Lower leg skin (tissue), 4 donors: ENCODE results near the gene NDUFAF8. TPM values are rescaled to one million over a fixed set of nuclear protein-coding genes. Genes with fewer than 3 reads are reported as not detected.
A peak's percentile ranks its signal among the peaks of the same experiment; 100 is the strongest.

Source experiments
- DNase-seq, 2 donors: peaks; one replicate each; pipeline ENCODE4 v3.0.0-alpha.2; 2019; ENCODE audit warnings: low spot score in 2 of 2
- H3K4me3 ChIP-seq: fragments of 200-600 bp; sonication (generic); 2 replicates; pipeline ENCODE4 v1.5.1; 2017; ENCODE audit warnings: mild to moderate bottlenecking, low read depth; ENCODE audit not compliant: poor library complexity, severe bottlenecking
- POLR2A ChIP-seq, 2 donors: fragments of 450-650 bp; IDR thresholded peaks; one replicate each; pipeline ENCODE4 v1.6.1; 2016 to 2017; ENCODE audit warnings: antibody characterized with exemption in 2 of 2, mild to moderate bottlenecking in 1 of 2, moderate library complexity in 1 of 2
- WGBS, 2 donors: methylation state at CpG; one replicate each; pipeline ENCODE4 v1.1.5; 2018; 5-methylcytosine and 5-hydroxymethylcytosine counted together
- intact Hi-C: fragments of 100-400 bp; cut with DNase I; formaldehyde crosslinking; loops from one replicate; pipeline ENCODE4 v1.15.0; 2023; ENCODE audit warnings: low total_unique reads
- total RNA-seq, 4 donors: library from RNA; depleted of rRNA; stranded (reverse); fragments of >200 nt; gene quantifications; one replicate each; pipeline ENCODE4 v1.1.0, GENCODE V29; 2016
- TF ChIP-seq, protein P1 (sequence below), 3 donors: fragments of 450-650 bp; IDR thresholded peaks; one replicate each; pipeline ENCODE4 v1.5.1; 2016; ENCODE audit warnings: antibody characterized with exemption in 3 of 3, mild to moderate bottlenecking in 3 of 3, moderate library complexity in 2 of 3

The NDUFAF8 gene
- total RNA-seq, 4 donors from 2014 or later: 10.0 to 30.4 (median 15.9) TPM

DNA sequence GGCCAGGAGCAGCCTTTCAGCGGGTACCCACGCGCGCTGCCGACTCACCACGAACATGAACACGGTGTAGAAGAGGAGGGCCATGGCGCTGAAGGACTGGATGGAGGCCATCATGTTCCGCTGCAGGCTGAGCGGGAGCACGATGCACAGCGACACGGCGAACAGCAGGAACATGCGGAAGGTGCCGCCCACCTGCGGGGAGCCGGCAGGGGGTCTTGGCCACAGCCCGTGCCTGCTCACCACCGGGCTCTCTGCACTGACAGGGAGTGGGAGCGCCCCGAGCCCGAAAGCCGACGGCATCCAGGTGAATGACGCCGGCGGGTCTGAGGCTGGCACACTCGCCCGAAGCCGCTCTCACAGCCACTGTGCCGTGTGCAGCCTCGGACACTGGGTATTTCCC, 43.0 kb downstream of the NDUFAF8 start:
- intact Hi-C loops: no loop called here
- no peak overlapping the region for H3K4me3 ChIP-seq
- WGBS, 2 donors: 91 to 96% methylated on average over 33 of the region's 33 CpGs
- TF ChIP-seq, protein P1, sequence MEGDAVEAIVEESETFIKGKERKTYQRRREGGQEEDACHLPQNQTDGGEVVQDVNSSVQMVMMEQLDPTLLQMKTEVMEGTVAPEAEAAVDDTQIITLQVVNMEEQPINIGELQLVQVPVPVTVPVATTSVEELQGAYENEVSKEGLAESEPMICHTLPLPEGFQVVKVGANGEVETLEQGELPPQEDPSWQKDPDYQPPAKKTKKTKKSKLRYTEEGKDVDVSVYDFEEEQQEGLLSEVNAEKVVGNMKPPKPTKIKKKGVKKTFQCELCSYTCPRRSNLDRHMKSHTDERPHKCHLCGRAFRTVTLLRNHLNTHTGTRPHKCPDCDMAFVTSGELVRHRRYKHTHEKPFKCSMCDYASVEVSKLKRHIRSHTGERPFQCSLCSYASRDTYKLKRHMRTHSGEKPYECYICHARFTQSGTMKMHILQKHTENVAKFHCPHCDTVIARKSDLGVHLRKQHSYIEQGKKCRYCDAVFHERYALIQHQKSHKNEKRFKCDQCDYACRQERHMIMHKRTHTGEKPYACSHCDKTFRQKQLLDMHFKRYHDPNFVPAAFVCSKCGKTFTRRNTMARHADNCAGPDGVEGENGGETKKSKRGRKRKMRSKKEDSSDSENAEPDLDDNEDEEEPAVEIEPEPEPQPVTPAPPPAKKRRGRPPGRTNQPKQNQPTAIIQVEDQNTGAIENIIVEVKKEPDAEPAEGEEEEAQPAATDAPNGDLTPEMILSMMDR (IDR thresholded peaks at IDR 0.05): no peak
- no peak for TF ChIP-seq POLR2A (IDR thresholded peaks at IDR 0.05)
- DNase-seq: no peak

DNA sequence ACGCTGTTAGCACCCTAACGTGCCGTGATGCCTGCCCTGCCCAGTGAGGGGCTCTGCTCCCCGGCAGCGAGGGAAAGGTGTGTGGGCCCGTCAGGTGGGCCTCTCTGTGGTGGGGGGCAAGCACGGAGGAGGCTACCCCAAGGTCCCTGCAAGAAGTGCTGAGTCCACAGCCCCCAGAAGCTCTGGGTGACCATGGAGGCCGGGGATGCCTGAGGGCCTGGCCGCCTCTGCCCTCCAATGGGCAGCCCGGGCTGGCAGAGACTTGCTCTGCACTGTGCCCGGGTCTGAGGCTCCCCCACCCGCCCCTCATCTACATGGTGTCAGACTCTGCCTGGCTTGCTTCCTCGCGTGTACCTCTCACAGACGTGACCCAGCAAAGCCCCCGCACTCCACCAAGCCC, 43.8 kb downstream of the NDUFAF8 start:
- 95 to 96% methylated on average over 11 to 16 of the region's 16 CpGs for WGBS, 2 donors
- intact Hi-C loops: no loop called here
- no peak overlapping the region for H3K4me3 ChIP-seq
- no peak for TF ChIP-seq POLR2A (IDR thresholded peaks at IDR 0.05)
- TF ChIP-seq, protein P1 (IDR thresholded peaks at IDR 0.05): no peak
- no peak for DNase-seq

DNA sequence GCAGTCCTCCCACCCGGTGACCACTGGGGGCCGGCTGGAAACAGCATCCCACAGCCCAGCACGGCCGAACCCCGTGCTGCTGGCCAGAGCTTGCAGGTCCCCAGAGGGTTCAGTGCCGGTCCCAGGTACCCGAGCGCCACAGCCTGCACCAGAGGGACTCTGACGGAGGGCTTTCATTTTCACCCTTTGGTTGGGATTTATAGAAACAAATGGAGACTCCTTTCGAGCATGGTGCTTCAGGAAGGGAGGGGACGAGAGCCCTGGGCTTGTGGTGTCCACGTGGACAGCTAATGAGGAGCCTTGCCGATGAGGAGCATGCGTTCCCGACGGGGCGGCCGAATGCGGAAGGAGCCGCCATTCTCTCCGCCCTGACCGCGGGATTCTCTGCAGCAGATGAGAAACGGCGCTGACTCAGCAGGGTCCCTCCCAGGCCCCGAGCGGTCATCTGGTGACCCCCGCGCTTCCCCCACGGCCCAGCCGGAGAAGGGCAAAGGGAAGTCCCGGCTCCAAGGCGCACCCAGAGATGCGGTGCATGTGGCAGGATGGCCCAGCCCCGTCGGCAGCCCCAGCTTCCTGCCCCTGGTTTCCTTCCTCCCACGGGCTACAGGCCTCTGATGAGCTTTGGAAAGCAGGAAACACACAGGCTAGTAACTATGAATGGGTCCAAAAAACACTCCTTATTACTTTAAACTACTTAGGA, 46.2 kb downstream of the NDUFAF8 start:
- DNase-seq: peak; percentile 65 to 95
- WGBS, 2 donors: 53 to 69% methylated on average over 15 to 35 of the region's 37 CpGs
- H3K4me3 ChIP-seq: no peak overlapping the region
- TF ChIP-seq, protein P1 (IDR thresholded peaks at IDR 0.05): no peak
- TF ChIP-seq POLR2A (IDR thresholded peaks at IDR 0.05): no peak
- intact Hi-C loops: no loop called here

DNA sequence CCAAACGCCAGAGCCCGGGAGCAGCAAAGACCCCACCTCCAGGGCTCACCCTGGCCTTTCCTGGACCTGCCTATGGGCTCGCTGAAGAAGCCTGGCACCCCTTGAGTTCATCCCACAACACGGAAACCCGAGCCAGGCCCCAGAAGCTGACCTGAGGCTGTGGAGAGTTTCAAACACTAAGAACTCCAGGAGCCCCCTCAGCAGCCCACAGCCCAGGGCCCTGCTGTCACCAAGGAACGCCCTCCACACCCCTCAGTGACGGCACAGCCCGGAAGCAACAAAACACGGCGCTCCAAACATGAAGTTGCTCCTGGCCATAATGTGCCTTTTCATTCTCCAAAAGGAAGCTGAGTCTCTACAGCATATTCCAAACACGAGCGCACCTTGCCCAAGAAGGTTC, 46.8 kb downstream of the NDUFAF8 start:
- DNase-seq: no peak
- WGBS, 2 donors: 68 to 76% methylated on average over 12 of the region's 12 CpGs
- intact Hi-C loops: no loop called here
- TF ChIP-seq POLR2A (IDR thresholded peaks at IDR 0.05): no peak
- TF ChIP-seq, protein P1 (IDR thresholded peaks at IDR 0.05): no peak
- no peak overlapping the region for H3K4me3 ChIP-seq

DNA sequence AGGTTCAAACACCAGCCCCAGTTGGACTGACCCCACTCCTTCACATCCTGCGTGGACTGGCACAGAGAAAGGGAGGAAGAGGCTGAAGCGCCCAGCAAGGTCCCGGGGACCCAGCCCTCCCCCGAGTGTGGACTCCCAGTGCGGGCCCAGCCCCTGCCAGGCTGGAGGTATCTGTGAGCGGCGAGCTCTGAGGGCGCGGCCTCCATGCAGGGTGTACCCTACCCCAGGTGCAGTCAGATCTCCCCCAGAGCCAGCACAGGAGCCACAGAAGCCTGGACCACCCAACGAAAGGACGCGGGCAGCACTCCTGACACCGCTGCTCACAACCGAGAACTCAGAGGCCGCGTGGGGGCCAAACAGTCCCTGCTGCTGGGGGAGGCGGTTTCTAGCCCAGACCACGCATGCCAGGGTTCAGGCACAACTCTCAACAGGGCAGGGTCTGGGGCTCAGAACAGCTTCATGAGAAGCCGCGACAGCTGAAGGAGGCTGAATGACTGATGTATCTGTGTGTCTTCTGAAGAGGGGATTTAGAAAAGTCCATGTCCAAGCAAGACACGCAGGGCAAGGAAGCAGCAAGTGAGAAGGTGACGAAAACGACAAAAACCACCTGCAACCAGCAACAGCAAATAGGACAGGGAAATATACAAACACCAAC, 47.5 kb downstream of the NDUFAF8 start:
- intact Hi-C loops: no loop called here
- no peak for DNase-seq
- no peak overlapping the region for H3K4me3 ChIP-seq
- TF ChIP-seq, protein P1 (IDR thresholded peaks at IDR 0.05): no peak
- TF ChIP-seq POLR2A (IDR thresholded peaks at IDR 0.05): no peak
- 91 to 92% methylated on average over 23 of the region's 23 CpGs for WGBS, 2 donors
